Measurements from ENCODE around the gene CBX8. TPM values are rescaled to one million over a fixed set of nuclear protein-coding genes. Genes with fewer than 3 reads are reported as not detected.

CBX8 gene
- total and polyA plus RNA-seq, 2 of the 13 experiments (the other 11 are each of a cell fraction or from before 2014, with no cell fraction given): 0.34 to 12.6 TPM

GRCh38 chr17:79822583-79823124, 25.8 kb upstream of the CBX8 start (continued):
- TF ChIP-seq ARID5B (CRISPR knock-in tag; IDR thresholded peaks at IDR 0.05): peak; percentile 98
- 0 out of 2 replicates have a peak, but pooled peaks have one; percentile 44 for TF ChIP-seq JUNB (CRISPR knock-in tag; IDR thresholded peaks at IDR 0.05; ENCODE audit: borderline replicate concordance)
- no peak for TF ChIP-seq SP2 (CRISPR knock-in tag; IDR thresholded peaks at IDR 0.05)
- TF ChIP-seq TARDBP (CRISPR knock-in tag; IDR thresholded peaks at IDR 0.05): peak; percentile 78; the same call in 1 of the 2 replicates
- TF ChIP-seq GATAD2A (CRISPR knock-in tag; IDR thresholded peaks at IDR 0.05): peak; percentile 98
- peak; percentile 61 for TF ChIP-seq ZNF503 (CRISPR knock-in tag; IDR thresholded peaks at IDR 0.05)
- TF ChIP-seq PATZ1 (CRISPR knock-in tag; IDR thresholded peaks at IDR 0.05): peak; percentile 95
- TF ChIP-seq ZNF75D (CRISPR knock-in tag; IDR thresholded peaks at IDR 0.05; ENCODE audit: borderline replicate concordance): no peak
- TF ChIP-seq ATF7-NPFF (CRISPR knock-in tag; IDR thresholded peaks at IDR 0.05; ENCODE audit: low read depth): no peak
- TF ChIP-seq RBAK (CRISPR knock-in tag; IDR thresholded peaks at IDR 0.05): no peak
- TF ChIP-seq GZF1 (CRISPR knock-in tag; IDR thresholded peaks at IDR 0.05): 0 out of 2 replicates have a peak, but pooled peaks have one; percentile 24
- TF ChIP-seq POGZ (CRISPR knock-in tag; IDR thresholded peaks at IDR 0.05): peak; percentile 74
- no peak for TF ChIP-seq ZBTB7A (CRISPR knock-in tag; IDR thresholded peaks at IDR 0.05)
- no peak for TF ChIP-seq CEBPZ (IDR thresholded peaks at IDR 0.05; ENCODE audit: low read length)
- peak; percentile 85 for TF ChIP-seq KDM6A (CRISPR knock-in tag; IDR thresholded peaks at IDR 0.05; ENCODE audit: low read depth)
- TF ChIP-seq PAX8 (CRISPR knock-in tag; IDR thresholded peaks at IDR 0.05; ENCODE audit: borderline replicate concordance): no peak
- no peak for TF ChIP-seq GLMP (CRISPR knock-in tag; IDR thresholded peaks at IDR 0.05; ENCODE audit: borderline replicate concordance)
- no peak for TF ChIP-seq CHD2 (IDR thresholded peaks at IDR 0.05; ENCODE audit: low read depth, low read length)

All from HepG2 (cell line).